Naive B cell (primary cell): ENCODE measurements around the gene UGT1A5. TPM values are rescaled to one million over a fixed set of nuclear protein-coding genes. Genes with fewer than 3 reads are reported as not detected.

Experiments used
- ATAC-seq, 2 donors: fragments of 150-1000 bp; cut with Tn5 transposase; 2 replicates each; pipeline ENCODE4 v1.10.0; 2021; ENCODE audit warnings: low read depth in 2 of 2, mild to moderate bottlenecking in 2 of 2, moderate library complexity in 2 of 2
- DNase-seq: peaks from one replicate; pipeline ENCODE4 v3.0.0; 2022
- H3K27ac Mint-ChIP-seq, 6 donors: one replicate each; pipeline ENCODE4 v1.8.0; 2020 to 2022; ENCODE audit warnings: mild to moderate bottlenecking in 6 of 6, mixed read lengths in 6 of 6, moderate library complexity in 5 of 6, inconsistent platforms in 2 of 6
- H3K27me3 Mint-ChIP-seq, 3 donors: one replicate each; pipeline ENCODE4 v1.8.0; 2021 to 2022; ENCODE audit warnings: mixed read lengths in 3 of 3, mild to moderate bottlenecking in 1 of 3
- H3K36me3 Mint-ChIP-seq, 2 donors: one replicate each; pipeline ENCODE4 v1.8.0; 2020 to 2022; ENCODE audit warnings: mixed read lengths in 2 of 2, inconsistent platforms in 1 of 2, mild to moderate bottlenecking in 1 of 2
- H3K4me1 Mint-ChIP-seq, 3 donors: one replicate each; pipeline ENCODE4 v1.8.0; 2020 to 2022; ENCODE audit warnings: mixed read lengths in 3 of 3, inconsistent platforms in 1 of 3, mild to moderate bottlenecking in 1 of 3, moderate library complexity in 1 of 3
- H3K4me3 Mint-ChIP-seq, 8 donors: one replicate each; pipeline ENCODE4 v1.8.0; 2020 to 2022; ENCODE audit warnings: mild to moderate bottlenecking in 8 of 8, mixed read lengths in 8 of 8, moderate library complexity in 8 of 8, inconsistent platforms in 2 of 8
- H3K9me3 Mint-ChIP-seq, 7 donors: one replicate each; pipeline ENCODE4 v1.8.0; 2020 to 2022; ENCODE audit warnings: mixed read lengths in 7 of 7, mild to moderate bottlenecking in 5 of 7, inconsistent platforms in 2 of 7, moderate library complexity in 1 of 7
- polyA plus RNA-seq, 6 donors: library from polyadenylated mRNA; unstranded; fragments of 300-500 nt; fragmentation: Illumina TruSeq; gene quantifications; one replicate each; pipeline ENCODE4 v1.2.3, GENCODE V29; 2021; ENCODE audit warnings: low read depth in 6 of 6

The UGT1A5 gene
- polyA plus RNA-seq = not detected

DNA sequence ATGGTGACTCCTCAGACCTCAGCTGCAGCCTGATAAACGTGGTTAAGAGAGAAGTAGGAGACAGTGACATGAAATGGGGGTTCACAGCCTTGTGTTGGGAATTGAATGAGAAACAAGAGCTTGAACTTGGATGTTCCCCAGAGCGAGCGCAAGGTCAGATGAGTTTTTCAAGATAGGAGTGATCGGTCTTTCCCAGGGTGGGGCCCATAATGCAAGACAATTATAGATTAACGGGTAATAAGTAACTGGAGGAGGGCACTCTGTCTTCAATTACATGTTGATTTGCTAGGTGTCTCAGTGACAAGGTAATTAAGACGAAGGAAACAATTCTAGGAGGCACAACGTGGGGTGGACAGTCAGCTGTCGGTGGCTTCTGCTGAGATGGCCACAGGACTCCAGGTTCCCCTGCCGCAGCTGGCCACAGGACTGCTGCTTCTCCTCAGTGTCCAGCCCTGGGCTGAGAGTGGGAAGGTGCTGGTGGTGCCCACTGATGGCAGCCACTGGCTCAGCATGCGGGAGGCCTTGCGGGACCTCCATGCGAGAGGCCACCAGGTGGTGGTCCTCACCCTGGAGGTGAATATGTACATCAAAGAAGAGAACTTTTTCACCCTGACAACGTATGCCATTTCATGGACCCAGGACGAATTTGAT lies at the start of gene UGT1A5:
Gene UGT1A5, plus strand, starts transcription at position 297 of the 651 bp plus-strand sequence. Its CDS starts 85 bp downstream, at position 382.
- DNase-seq (no peak), ATAC-seq (no peak)
- no peaks in the 10 kb centered on the region for H3K36me3 Mint-ChIP-seq
- peaks cover 5 to 7% (median 6%) of the 10 kb centered on the region in 3 donors for H3K4me1 Mint-ChIP-seq
- H3K27ac Mint-ChIP-seq = peak within 1 kb of the TSS in 1 of 6 donors; percentile 83
- H3K9me3 Mint-ChIP-seq = no peaks in the 10 kb centered on the region
- H3K4me3 Mint-ChIP-seq = no peak within 1 kb of the TSS
- H3K27me3 Mint-ChIP-seq = peaks cover 21 to 29% (median 28%) of the 10 kb centered on the region in 3 donors

DNA sequence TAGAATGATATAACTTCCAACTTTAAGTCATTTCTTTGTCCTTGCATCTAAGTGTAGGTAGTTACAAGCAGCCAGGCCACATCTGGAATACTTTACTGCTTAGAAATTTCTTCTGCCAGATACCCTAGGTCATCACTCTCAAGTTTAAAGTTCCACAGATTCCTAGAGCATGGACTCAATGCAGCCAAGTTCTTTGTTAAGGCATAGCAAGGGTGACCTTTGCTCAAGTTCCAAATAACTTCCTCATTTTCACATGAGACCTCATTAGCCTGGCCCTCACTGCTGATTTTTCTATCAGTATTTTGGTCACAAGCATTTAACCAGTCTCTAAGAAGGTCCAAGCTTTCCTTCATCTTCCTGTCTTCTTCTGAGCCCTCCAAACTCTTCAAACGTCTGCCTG lies 48.8 kb upstream of the UGT1A5 start:
- Mint-ChIP-seq H3K4me1 (no peaks in the 10 kb centered on the region), H3K9me3 (peaks cover 0 to 22% (median 6%) of the 10 kb centered on the region in 7 donors), H3K27me3 (peaks cover 12 to 38% (median 28%) of the 10 kb centered on the region in 3 donors), H3K4me3 (no peak overlapping the region), H3K27ac (no peak overlapping the region), H3K36me3 (no peaks in the 10 kb centered on the region)
- ATAC-seq = no peak
- no peak for DNase-seq

DNA sequence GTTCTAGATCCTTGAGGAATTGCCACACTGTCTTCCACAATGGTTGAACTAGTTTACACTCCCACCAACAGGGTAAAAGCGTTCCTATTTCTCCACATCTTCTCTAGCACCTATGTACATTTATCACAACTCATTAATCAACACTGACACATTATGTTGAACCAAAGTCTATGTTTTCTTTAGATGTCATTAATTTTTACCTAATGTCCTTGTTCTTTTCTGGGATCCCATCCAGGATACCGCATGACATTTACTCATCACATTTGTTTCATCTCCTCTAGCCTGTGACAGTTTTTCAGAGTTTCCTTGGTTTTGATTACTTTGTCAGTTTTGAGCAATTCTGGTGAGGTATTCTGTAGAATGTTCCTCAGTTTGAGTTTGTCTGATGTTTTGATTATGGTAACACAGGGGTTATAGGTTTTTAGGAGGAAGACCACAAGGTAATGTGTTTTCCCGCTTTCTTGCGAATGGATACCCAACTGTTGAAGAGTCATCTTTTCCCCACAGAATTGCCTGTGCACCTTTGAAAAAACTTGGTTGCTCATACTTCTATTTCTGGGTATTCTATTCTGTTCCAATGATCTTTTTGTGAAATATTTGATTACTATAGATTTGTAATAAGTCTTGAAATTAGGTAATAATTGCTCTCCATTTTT lies 44.0 kb upstream of the UGT1A5 start:
- ATAC-seq = no peak
- Mint-ChIP-seq H3K4me3 (no peak overlapping the region), H3K9me3 (peaks cover 0 to 16% (median 4%) of the 10 kb centered on the region in 7 donors), H3K4me1 (peaks cover 0 to 6% (median 0%) of the 10 kb centered on the region in 3 donors), H3K27me3 (peaks cover 15 to 27% (median 16%) of the 10 kb centered on the region in 3 donors), H3K36me3 (no peaks in the 10 kb centered on the region), H3K27ac (no peak overlapping the region)
- no peak for DNase-seq

DNA sequence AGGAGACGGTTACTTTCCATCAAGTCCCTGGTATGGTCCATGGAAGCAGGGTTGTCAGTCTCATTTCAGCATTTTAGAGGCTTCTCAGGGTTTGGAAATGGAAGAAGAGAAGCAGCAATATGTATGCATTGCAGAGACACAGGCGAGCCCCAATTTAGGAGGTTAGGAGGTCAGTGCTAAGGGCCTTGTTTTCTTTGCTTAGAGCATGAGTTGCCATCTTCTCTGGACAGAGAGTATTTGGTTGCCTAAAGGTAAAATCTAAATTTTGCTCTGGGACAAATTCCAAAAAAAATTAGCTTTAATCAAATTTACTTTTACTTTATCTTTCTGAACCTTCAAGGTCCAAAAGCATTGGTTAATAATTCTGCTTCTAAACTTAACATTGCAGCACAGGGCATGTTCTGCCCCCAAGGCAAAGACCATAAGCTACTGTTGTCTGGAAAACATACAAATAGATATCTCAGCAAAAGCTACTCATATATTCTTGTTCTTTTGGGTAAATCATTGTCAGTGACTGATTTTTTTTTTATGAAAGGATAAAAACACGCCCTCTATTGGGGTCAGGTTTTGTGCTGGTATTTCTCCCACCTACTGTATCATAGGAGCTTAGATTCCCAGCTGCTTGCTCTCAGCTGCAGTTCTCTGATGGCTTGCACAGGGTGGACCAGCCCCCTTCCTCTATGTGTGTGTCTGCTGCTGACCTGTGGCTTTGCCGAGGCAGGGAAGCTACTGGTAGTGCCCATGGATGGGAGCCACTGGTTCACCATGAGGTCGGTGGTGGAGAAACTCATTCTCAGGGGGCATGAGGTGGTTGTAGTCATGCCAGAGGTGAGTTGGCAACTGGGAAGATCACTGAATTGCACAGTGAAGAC lies 41.2 kb upstream of the UGT1A5 start, which contains the start of gene UGT1A9:
Gene UGT1A9, plus strand, starts transcription at position 609 of the 872 bp plus-strand sequence. Its CDS starts 37 bp downstream, at position 646.
- Mint-ChIP-seq H3K27ac (peak within 1 kb of the TSS in 1 of 6 donors; percentile 35), H3K4me1 (peaks cover 0 to 6% (median 0%) of the 10 kb centered on the region in 3 donors), H3K9me3 (peaks cover 0 to 11% (median 2%) of the 10 kb centered on the region in 7 donors), H3K36me3 (no peaks in the 10 kb centered on the region), H3K27me3 (peaks cover 11 to 28% (median 24%) of the 10 kb centered on the region in 3 donors), H3K4me3 (no peak within 1 kb of the TSS)
- ATAC-seq (no peak), DNase-seq (no peak)

DNA sequence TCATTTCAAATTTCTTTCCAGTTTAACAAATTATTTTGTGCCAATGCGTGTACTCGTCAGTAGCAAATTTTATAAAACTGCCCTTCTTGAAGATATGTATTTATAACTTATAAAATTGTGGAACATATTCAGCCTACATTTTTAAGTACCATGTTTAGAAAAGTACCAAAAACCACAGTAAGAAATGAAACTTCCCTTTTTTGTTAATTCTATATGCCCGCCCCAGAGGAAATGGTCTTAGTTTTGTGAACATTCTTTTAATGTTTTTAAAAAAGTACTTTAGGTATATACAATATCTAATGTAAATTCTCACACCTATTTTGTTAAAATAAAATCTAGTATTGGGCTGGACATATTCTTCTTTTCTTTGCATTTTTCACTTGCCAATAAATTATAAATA lies 39.8 kb upstream of the UGT1A5 start:
- Mint-ChIP-seq H3K27me3 (peaks cover 7 to 32% (median 28%) of the 10 kb centered on the region in 3 donors), H3K27ac (no peak overlapping the region), H3K4me1 (peaks cover 0 to 6% (median 0%) of the 10 kb centered on the region in 3 donors), H3K9me3 (peaks cover 0 to 11% (median 2%) of the 10 kb centered on the region in 7 donors), H3K36me3 (no peaks in the 10 kb centered on the region), H3K4me3 (no peak overlapping the region)
- DNase-seq (no peak), ATAC-seq (no peak)

DNA sequence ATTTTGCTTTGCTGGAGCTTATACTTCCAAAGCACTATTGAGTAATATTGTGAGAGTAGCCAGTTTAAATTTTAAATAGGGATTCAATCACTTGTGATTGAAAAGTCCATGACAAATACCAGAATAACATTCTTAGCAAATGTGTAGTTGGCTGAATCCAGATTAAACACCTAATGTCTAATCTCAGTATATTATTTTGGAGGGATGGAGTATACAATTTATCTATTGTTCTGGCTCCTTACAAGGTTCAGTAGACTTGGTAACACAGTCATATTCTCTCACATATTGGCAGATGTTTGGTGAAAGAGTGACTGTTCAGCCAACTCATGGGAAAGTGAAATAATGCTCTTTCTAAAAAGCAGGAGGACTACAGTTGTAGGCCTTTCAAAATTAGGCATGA lies 38.8 kb upstream of the UGT1A5 start:
- Mint-ChIP-seq H3K4me3 (no peak overlapping the region), H3K4me1 (peaks cover 0 to 6% (median 0%) of the 10 kb centered on the region in 3 donors), H3K36me3 (no peaks in the 10 kb centered on the region), H3K9me3 (peaks cover 0 to 3% (median 0%) of the 10 kb centered on the region in 7 donors), H3K27me3 (peaks cover 0 to 28% (median 24%) of the 10 kb centered on the region in 3 donors), H3K27ac (peak overlapping the region in 1 of 6 donors; percentile 54)
- DNase-seq (no peak), ATAC-seq (no peak)

DNA sequence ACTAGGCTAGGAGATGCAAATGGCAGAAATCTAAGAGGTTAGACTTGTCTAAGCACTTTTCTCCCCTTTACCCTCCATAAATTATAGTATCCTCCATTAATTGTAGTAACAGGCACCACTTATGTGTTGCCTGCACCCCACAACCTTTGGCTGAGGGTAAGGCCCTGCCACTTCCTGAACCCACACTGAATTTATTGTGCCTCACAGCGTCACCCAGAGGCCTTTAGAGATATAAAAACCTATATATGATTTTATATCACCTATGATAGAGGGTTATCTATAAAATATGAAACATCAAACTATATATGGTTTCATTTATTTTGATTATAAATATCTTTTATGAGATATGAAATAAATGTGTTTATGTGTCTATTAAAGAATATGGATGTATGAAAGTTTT lies 38.4 kb upstream of the UGT1A5 start:
- Mint-ChIP-seq H3K36me3 (no peaks in the 10 kb centered on the region), H3K4me1 (peaks cover 0 to 6% (median 0%) of the 10 kb centered on the region in 3 donors), H3K9me3 (peaks cover 0 to 3% (median 0%) of the 10 kb centered on the region in 7 donors), H3K27me3 (peaks cover 0 to 29% (median 24%) of the 10 kb centered on the region in 3 donors), H3K27ac (peak overlapping the region in 1 of 6 donors; percentile 54), H3K4me3 (no peak overlapping the region)
- no peak for ATAC-seq
- no peak for DNase-seq

DNA sequence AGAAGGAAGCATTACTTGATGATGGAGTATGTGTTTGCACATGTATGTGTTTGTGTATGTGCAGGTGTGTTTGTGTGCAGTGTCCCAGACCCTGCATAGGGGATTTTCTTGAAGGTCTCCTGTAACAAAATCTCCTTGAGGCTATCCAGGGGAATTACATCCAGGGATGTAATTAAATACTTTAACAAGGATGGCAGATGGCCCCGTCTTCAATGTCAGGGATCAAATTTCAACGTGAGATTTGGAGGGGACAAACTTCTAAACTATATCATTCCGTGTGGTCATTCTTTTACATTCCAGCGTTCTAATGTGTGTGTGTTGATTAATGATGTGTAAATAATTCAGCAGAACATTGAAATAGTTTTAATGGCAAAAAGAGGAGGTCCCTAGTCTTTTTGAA lies 37.7 kb upstream of the UGT1A5 start:
- Mint-ChIP-seq H3K36me3 (no peaks in the 10 kb centered on the region), H3K4me1 (peaks cover 0 to 6% (median 0%) of the 10 kb centered on the region in 3 donors), H3K9me3 (peaks cover 0 to 3% (median 0%) of the 10 kb centered on the region in 7 donors), H3K27ac (no peak overlapping the region), H3K27me3 (peaks cover 5 to 36% (median 23%) of the 10 kb centered on the region in 3 donors), H3K4me3 (no peak overlapping the region)
- DNase-seq = no peak
- ATAC-seq = no peak

DNA sequence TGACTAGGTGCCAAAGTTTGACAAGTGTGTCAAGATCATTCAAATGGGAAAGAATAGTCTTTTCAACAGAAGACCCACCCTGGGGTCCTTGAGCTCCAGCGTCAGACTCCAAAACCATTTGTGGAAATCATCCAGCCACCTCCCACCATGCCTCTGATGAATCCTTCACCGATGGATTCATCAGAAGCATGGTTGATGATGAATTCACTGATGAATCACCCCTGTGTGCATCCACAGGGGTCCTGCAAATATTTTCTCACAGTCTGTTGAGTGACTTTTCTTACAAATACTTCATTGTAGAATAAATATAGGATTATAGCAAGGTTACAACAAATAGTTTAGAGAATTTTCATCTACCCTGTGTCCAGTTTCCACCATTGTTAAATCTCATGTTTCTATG lies 36.7 kb upstream of the UGT1A5 start:
- Mint-ChIP-seq H3K9me3 (peaks cover 0 to under 1% (median 0%) of the 10 kb centered on the region in 7 donors), H3K27me3 (peaks cover 5 to 34% (median 12%) of the 10 kb centered on the region in 3 donors), H3K4me3 (no peak overlapping the region), H3K36me3 (no peaks in the 10 kb centered on the region), H3K27ac (no peak overlapping the region), H3K4me1 (peaks cover 0 to 6% (median 0%) of the 10 kb centered on the region in 3 donors)
- no peak for ATAC-seq
- no peak for DNase-seq

DNA sequence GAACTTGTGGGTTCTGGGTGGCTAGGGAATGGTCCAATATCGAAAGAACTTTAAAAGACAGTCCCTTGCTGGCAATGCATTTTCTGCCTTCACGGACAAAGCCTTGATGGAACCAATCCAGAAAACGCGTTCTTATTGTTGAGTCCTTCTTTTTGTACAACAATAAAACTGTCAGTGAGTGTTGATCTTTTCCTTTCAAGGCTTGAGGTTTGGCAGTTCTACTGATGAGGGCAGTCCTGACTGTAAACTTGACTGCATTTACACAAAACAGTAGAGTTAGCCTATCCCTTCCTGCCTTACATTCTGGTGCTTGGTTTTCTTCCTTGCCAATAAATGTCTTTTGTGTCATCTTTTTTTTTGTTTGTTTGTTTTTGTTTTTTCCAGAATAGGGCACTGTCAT lies 33.5 kb upstream of the UGT1A5 start:
- peaks cover 5 to 23% (median 5%) of the 10 kb centered on the region in 3 donors for H3K27me3 Mint-ChIP-seq

DNA sequence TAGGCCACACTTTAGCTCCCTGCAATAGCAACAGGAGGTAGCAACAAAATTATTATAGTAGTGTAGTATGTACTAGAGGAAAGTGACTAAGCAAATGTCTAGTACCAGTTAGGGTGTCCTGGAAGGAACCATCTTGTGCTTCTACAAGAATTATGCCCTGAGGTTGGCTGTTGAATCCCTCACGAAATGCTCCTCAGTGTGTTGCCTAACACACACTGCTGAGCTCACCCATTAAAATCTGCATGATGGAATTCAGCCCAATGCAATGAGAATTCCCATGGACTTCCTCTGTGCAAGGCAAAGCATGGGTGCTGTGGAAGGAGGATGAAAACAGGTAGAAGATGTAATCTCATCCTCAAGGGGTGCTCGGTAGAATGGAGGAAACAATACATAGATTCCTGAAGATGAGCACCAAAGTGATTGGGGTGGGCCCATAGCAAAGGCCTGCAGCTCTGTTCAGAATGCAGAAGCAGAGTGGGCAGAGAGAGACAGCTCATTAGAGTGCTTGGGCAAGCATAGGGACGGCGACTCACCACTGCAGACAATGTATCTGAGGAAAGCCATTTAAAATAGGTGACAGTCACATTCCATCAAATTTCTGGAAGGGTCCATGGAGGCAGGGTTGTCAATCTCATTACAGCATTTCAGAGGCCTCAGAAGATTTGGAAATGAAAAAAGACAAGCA lies 32.2 kb upstream of the UGT1A5 start:
- no peaks in the 10 kb centered on the region for H3K36me3 Mint-ChIP-seq
- no peak overlapping the region for H3K27ac Mint-ChIP-seq
- H3K27me3 Mint-ChIP-seq = peaks cover 5 to 23% (median 5%) of the 10 kb centered on the region in 3 donors
- no peaks in the 10 kb centered on the region for H3K9me3 Mint-ChIP-seq
- ATAC-seq (no peak), DNase-seq (no peak)
- no peak overlapping the region for H3K4me3 Mint-ChIP-seq
- H3K4me1 Mint-ChIP-seq = peaks cover 0 to 20% (median 13%) of the 10 kb centered on the region in 3 donors

More for the DNA sequence above, 33.5 kb upstream of the UGT1A5 start:
- Mint-ChIP-seq H3K9me3 (no peaks in the 10 kb centered on the region), H3K4me1 (peaks cover 0 to 20% (median 13%) of the 10 kb centered on the region in 3 donors), H3K36me3 (no peaks in the 10 kb centered on the region), H3K4me3 (no peak overlapping the region), H3K27ac (no peak overlapping the region)
- no peak for DNase-seq
- ATAC-seq = no peak

DNA sequence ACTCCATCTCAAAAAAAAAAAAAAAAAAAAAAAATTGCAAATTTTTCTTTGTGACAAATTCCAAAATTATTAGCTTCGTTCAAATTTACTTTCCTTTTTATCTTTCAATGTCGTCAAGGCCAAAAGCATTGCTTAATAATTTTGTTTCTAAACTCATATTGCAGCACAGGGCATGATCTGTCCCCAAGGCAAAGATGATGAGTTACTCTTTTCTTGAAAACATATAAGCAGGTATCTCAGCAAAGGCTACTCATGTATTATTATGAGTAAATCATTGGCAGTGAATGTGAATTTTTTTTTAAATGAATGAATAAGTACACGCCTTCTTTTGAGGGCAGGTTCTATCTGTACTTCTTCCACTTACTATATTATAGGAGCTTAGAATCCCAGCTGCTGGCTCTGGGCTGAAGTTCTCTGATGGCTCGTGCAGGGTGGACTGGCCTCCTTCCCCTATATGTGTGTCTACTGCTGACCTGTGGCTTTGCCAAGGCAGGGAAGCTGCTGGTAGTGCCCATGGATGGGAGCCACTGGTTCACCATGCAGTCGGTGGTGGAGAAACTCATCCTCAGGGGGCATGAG lies 31.1 kb upstream of the UGT1A5 start, which contains the start of gene UGT1A7:
Gene UGT1A7, plus strand, starts transcription at position 381 of the 579 bp plus-strand sequence. Its CDS starts 37 bp downstream, at position 418.
- ATAC-seq (no peak), DNase-seq (no peak)
- Mint-ChIP-seq H3K4me1 (peaks cover 0 to 20% (median 13%) of the 10 kb centered on the region in 3 donors), H3K36me3 (no peaks in the 10 kb centered on the region), H3K4me3 (peak within 1 kb of the TSS in 2 of 8 donors; percentile 9 to 36), H3K9me3 (no peaks in the 10 kb centered on the region), H3K27ac (peak within 1 kb of the TSS in 1 of 6 donors; percentile 54), H3K27me3 (peaks cover 5 to 14% (median 5%) of the 10 kb centered on the region in 3 donors)
